NCI-H526 (cell line): ENCODE data around the gene OOSP2.

Source experiments
- DNase-seq, 2 experiments: peaks; one replicate each; lab custom pipeline; 2025; lab: John Stamatoyannopoulos, UW

OOSP2 gene

DNA sequence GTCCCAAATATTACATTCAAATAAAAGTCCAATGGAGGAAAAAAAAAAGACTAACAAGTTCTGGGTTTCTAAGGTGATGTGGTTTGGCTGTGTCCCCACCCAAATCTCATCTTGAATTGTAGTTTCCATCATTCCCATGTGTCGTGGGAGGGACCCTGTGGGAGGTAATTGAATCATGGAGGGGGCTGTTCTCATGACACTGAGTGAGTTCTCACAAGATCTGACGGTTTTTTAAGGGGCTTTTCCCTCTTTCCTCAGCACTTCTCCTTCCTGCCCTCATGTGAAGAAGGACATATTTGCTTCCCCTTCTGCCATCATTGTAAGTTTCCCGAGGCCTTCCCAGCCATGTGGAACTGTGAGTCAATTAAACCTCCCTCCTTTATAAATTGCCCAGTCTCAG, 40.3 kb downstream of the OOSP2 start:
- DNase-seq, result peak in 1 of 2 experiments; percentile 52

DNA sequence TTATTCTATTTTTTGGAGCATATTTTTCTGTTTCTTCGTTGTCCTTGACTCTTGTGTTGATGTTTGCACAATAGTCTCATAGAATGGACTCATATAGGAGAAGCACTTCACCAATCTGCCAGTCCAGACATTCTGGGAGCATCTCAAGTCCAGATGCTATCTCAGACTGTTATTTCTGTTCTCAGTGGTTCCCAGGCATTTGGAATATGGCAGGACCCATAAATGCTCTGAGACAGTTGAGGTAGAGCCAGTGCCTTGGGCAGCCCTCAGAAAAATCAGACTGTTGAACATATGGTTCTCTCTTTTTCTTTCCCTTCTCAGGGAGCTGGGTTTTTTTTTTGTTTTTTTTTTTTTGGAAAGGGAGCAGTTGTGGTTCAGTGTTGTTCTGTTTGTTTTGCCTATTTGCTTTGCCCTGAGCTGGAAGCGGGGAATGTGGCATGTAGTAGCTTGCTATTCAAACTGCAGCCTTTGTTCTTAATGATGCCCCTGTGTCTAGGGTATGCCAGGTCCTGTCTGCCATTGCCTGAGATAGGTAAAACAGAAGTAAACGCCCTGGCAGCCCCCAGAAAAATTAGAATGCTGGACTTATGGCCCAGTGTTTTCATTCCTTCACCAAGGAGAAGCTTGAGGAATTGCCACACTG, 44.5 kb downstream of the OOSP2 start:
- DNase-seq, result peak; percentile 87 to 95

DNA sequence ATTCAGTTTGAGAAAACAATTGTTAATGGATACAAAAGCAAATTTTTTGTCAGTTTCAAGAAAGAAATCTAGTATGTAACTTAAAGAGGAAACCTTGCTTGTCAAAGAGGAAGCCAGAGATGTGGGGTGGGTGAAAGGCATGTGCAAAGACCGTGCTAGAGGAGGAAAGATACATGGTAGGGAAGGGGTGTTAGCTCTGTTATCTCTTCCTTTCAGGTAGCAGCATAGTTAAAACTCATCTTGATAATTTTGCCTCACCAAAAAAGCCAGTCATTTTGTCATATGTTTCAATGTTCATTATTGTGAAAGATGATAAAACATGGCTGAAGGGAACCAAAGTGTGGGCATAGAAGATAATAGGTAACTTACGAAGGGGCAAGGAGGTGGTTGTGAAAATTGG, 45.7 kb downstream of the OOSP2 start:
- peak; percentile 38 to 49 for DNase-seq

- DNase-seq, result no peak
Observed at GRCh38 chr11:60087239-60087638, 47.0 kb downstream of the OOSP2 start.

- no peak for DNase-seq
Observed at GRCh38 chr11:60088364-60088763, 48.2 kb downstream of the OOSP2 start, which contains the start of gene MS4A2. Gene MS4A2, plus strand, starts transcription at chr11:60088664. Its CDS starts 102 bp downstream, at chr11:60088766.

DNA sequence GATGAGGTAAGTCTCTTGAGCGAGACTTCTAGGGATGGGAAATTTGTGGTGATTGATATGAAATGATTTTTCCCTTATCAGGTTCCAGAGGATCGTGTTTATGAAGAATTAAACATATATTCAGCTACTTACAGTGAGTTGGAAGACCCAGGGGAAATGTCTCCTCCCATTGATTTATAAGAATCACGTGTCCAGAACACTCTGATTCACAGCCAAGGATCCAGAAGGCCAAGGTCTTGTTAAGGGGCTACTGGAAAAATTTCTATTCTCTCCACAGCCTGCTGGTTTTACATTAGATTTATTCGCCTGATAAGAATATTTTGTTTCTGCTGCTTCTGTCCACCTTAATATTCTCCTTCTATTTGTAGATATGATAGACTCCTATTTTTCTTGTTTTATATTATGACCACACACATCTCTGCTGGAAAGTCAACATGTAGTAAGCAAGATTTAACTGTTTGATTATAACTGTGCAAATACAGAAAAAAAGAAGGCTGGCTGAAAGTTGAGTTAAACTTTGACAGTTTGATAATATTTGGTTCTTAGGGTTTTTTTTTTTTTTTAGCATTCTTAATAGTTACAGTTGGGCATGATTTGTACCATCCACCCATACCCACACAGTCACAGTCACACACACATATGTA, 55.4 kb downstream of the OOSP2 start:
- no peak for DNase-seq

DNA sequence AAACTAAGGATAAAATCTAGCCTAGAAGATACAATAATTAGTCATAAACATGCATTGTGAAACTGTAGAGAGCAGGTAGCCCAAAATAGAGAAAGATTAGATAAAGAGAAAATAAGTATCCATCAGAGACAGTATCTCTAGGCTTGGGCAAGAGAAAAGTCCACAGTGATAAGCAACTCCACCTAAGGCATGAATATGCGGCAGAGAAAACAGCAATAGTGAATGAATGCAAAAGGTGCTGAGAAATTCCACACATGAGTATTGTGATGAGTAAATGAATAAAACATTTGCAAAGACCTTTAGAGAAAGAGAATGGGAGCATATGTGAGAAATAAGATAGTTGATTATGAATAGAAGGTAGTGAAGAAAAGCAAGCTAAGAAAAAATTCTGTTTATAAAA, 57.0 kb downstream of the OOSP2 start:
- DNase-seq, result no peak
